Keratinocyte (primary cell): ENCODE measurements around the gene LAMC3. TPM values are rescaled to one million over a fixed set of nuclear protein-coding genes. Genes with fewer than 3 reads are reported as not detected.
A peak's percentile ranks its signal among the peaks of the same experiment; 100 is the strongest.

Experiments used
- DNase-seq: peaks from one replicate; pipeline ENCODE4 v3.0.0-alpha.2; 2011; ENCODE audit warnings: low read depth, missing footprints, low spot score
- FAIRE-seq: peaks from 2 replicates; lab custom pipeline; 2011; peaks lifted over from hg19 to GRCh38; lab: Jason Lieb, UNC
- H2AFZ ChIP-seq: 2 replicates; pipeline ENCODE4 v1.6.0; 2012; ENCODE audit warnings: low read length, control low read depth, inconsistent platforms; ENCODE audit not compliant: control insufficient read depth
- H3K27ac ChIP-seq: 2 replicates; pipeline ENCODE4 v1.5.1; 2011; ENCODE audit warnings: low read length; ENCODE audit not compliant: control insufficient read depth, insufficient read depth
- H3K27me3 ChIP-seq: 3 replicates; pipeline ENCODE4 v1.6.0; 2011; ENCODE audit warnings: low read length; ENCODE audit not compliant: control insufficient read depth, insufficient read depth; ENCODE audit errors: extremely low read depth
- H3K36me3 ChIP-seq, 2 experiments: 2 replicates in 1 of 2; 3 replicates in 1 of 2; pipeline ENCODE4 v1.5.1; 2011; ENCODE audit warnings: low read length in 2 of 2, mild to moderate bottlenecking in 1 of 2; ENCODE audit not compliant: control insufficient read depth in 2 of 2, insufficient read depth in 2 of 2; ENCODE audit errors: extremely low read depth in 1 of 2
- H3K4me1 ChIP-seq: 3 replicates; pipeline ENCODE4 v1.5.1; 2011; ENCODE audit warnings: low read length; ENCODE audit not compliant: control insufficient read depth, insufficient read depth; ENCODE audit errors: extremely low read depth
- H3K4me2 ChIP-seq: 3 replicates; pipeline ENCODE4 v1.6.0; 2011; ENCODE audit warnings: low read depth, low read length; ENCODE audit not compliant: control insufficient read depth, insufficient read depth; ENCODE audit errors: extremely low read depth
- H3K4me3 ChIP-seq, 3 experiments: fragments of 200-600 bp in 1 of 3; sonication (generic) in 1 of 3; 2 replicates in 2 of 3; 3 replicates in 1 of 3; pipeline ENCODE4 v1.5.1; 2011 to 2016; ENCODE audit warnings: low read length in 3 of 3, mild to moderate bottlenecking in 3 of 3, control low read depth in 2 of 3, inconsistent platforms in 1 of 3, low read depth in 1 of 3, mixed read lengths in 1 of 3, mixed run types in 1 of 3, moderate library complexity in 1 of 3; ENCODE audit not compliant: control insufficient read depth in 2 of 3, insufficient read depth in 2 of 3; ENCODE audit errors: extremely low read depth in 1 of 3
- H3K79me2 ChIP-seq: 2 replicates; pipeline ENCODE4 v1.6.0; 2012; ENCODE audit warnings: low read length; ENCODE audit not compliant: control insufficient read depth, insufficient read depth
- H3K9ac ChIP-seq: 3 replicates; pipeline ENCODE4 v1.6.0; 2011; ENCODE audit warnings: low read length; ENCODE audit not compliant: control insufficient read depth, insufficient read depth; ENCODE audit errors: extremely low read depth
- H3K9me1 ChIP-seq: 3 replicates; pipeline ENCODE4 v1.6.0; 2011; ENCODE audit warnings: low read length; ENCODE audit not compliant: control insufficient read depth, insufficient read depth; ENCODE audit errors: extremely low read depth
- H3K9me3 ChIP-seq: 2 replicates; pipeline ENCODE4 v1.5.1; 2012; ENCODE audit warnings: low read depth, low read length; ENCODE audit not compliant: control insufficient read depth
- H4K20me1 ChIP-seq: 3 replicates; pipeline ENCODE4 v1.6.0; 2011; ENCODE audit warnings: low read length; ENCODE audit not compliant: control insufficient read depth, insufficient read depth; ENCODE audit errors: extremely low read depth
- EZH2 ChIP-seq: IDR thresholded peaks from one replicate; pipeline ENCODE4 v1.6.1; 2012; ENCODE audit warnings: inconsistent platforms, mild to moderate bottlenecking, low read length, moderate library complexity
- dilution Hi-C: fragments of 300-500 bp; cut with MboI; formaldehyde crosslinking; loops from one replicate; pipeline ENCODE4 v1.7.0; 2020; ENCODE audit warnings: low sequenced_read_pairs; ENCODE audit not compliant: extremely low pct_ligation_motif_present
- polyA plus RNA-seq, 5 experiments: library from polyadenylated mRNA; depleted of rRNA in 3 of 5; stranded (reverse) in 3 of 5; stranded (forward) in 1 of 5; unstranded in 1 of 5; fragments of >200 nt; gene quantifications; 1 replicate in 1 of 5; 2 replicates in 3 of 5; 3 replicates in 1 of 5; pipeline versions ENCODE4 v1.2.1 to v1.2.3, GENCODE V29; 2011 to 2012; ENCODE audit warnings: missing spikeins in 2 of 5, low read depth in 1 of 5, low replicate concordance in 1 of 5
- TF ChIP-seq, protein P1 (sequence below), 3 experiments: IDR thresholded peaks in 1 of 3; conservative IDR thresholded peaks in 1 of 3; optimal IDR thresholded peaks in 1 of 3; 2 replicates in 2 of 3; 3 replicates in 1 of 3; pipeline versions ENCODE3 to v1.5.1; 2011; ENCODE audit warnings: low read length in 3 of 3, mild to moderate bottlenecking in 3 of 3, moderate library complexity in 2 of 3, control low read depth in 1 of 3, inconsistent platforms in 1 of 3; ENCODE audit not compliant: insufficient read depth in 2 of 3; ENCODE audit errors: extremely low read depth in 1 of 3

LAMC3 gene
- polyA plus RNA-seq, 1 donor (not counting 4 experiments of a cell fraction or from before 2014, with no cell fraction given): not detected

- peak; percentile 44 for FAIRE-seq
Observed at GRCh38 chr9:131125288-131126058, 116.5 kb downstream of the LAMC3 start, which contains the start of gene NUP214. Gene NUP214, plus strand, starts transcription at chr9:131125586. Its CDS starts 119 bp downstream, at chr9:131125705.

GRCh38 chr9:131126059-131126426 lies 117.1 kb downstream of the LAMC3 start:
- Histone ChIP-seq H3K79me2 (peaks cover 22% of the 10 kb centered on the region), H3K9me3 (no peaks in the 10 kb centered on the region), H3K27me3 (no peaks in the 10 kb centered on the region), H4K20me1 (no peaks in the 10 kb centered on the region), H3K4me3 (peak overlapping the region; percentile 74 to 100 (median 93)), H3K4me1 (peaks cover 10% of the 10 kb centered on the region), H3K27ac (peak overlapping the region; percentile 94), H3K4me2 (peak overlapping the region; percentile 94), H3K36me3 (peaks cover 6 to 16% of the 10 kb centered on the region in 2 experiments), H3K9ac (peak overlapping the region; percentile 97), H2AFZ (peak overlapping the region; percentile 97), H3K9me1 (peaks cover 2% of the 10 kb centered on the region)
- TF ChIP-seq, protein P1, sequence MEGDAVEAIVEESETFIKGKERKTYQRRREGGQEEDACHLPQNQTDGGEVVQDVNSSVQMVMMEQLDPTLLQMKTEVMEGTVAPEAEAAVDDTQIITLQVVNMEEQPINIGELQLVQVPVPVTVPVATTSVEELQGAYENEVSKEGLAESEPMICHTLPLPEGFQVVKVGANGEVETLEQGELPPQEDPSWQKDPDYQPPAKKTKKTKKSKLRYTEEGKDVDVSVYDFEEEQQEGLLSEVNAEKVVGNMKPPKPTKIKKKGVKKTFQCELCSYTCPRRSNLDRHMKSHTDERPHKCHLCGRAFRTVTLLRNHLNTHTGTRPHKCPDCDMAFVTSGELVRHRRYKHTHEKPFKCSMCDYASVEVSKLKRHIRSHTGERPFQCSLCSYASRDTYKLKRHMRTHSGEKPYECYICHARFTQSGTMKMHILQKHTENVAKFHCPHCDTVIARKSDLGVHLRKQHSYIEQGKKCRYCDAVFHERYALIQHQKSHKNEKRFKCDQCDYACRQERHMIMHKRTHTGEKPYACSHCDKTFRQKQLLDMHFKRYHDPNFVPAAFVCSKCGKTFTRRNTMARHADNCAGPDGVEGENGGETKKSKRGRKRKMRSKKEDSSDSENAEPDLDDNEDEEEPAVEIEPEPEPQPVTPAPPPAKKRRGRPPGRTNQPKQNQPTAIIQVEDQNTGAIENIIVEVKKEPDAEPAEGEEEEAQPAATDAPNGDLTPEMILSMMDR (optimal IDR thresholded peaks at IDR 0.05 in 1 of 3, IDR thresholded peaks at IDR 0.05 in 1 of 3, conservative IDR thresholded peaks at IDR 0.05 in 1 of 3; ENCODE audit: extremely low read depth in 1 of 3, insufficient read depth in 2 of 3, low read length in 3 of 3): no peak
- no peak for TF ChIP-seq EZH2
- dilution Hi-C loops: no loop called here
- no peak for FAIRE-seq
- no peak for DNase-seq

More at GRCh38 chr9:131125288-131126058, 116.5 kb downstream of the LAMC3 start, which contains the start of gene NUP214:
- TF ChIP-seq, protein P1 (optimal IDR thresholded peaks at IDR 0.05 in 1 of 3, IDR thresholded peaks at IDR 0.05 in 1 of 3, conservative IDR thresholded peaks at IDR 0.05 in 1 of 3; ENCODE audit: extremely low read depth in 1 of 3, insufficient read depth in 2 of 3, low read length in 3 of 3): no peak
- TF ChIP-seq EZH2: no peak
- Histone ChIP-seq H3K4me2 (peak within 1 kb of the TSS; percentile 99), H3K9me1 (peaks cover 2% of the 10 kb centered on the region), H3K4me1 (peaks cover 10% of the 10 kb centered on the region), H3K9me3 (no peaks in the 10 kb centered on the region), H4K20me1 (no peaks in the 10 kb centered on the region), H3K36me3 (peaks cover 6 to 11% of the 10 kb centered on the region in 2 experiments), H2AFZ (peak within 1 kb of the TSS; percentile 97), H3K27me3 (no peaks in the 10 kb centered on the region), H3K79me2 (peaks cover 22% of the 10 kb centered on the region), H3K9ac (peak within 1 kb of the TSS; percentile 97), H3K27ac (peak within 1 kb of the TSS; percentile 94), H3K4me3 (peak within 1 kb of the TSS; percentile 74 to 100 (median 93))
- dilution Hi-C loops: no loop called here
- DNase-seq: peak; percentile 64
